AG04450 (cell line): Measurements from ENCODE around the gene RBM28. TPM values are rescaled to one million over a fixed set of nuclear protein-coding genes. Genes with fewer than 3 reads are reported as not detected.
"Not testable (repeated sequence)": the region's sequence is repeated elsewhere in the genome, so short reads cannot be mapped to it uniquely, and the experiment has no call there.

Source experiments
- CTCF ChIA-PET: fragments of 300-600, 350-600 bp; formaldehyde crosslinking; extraction: SDS; loops from one replicate; lab custom pipeline; 2022; ENCODE audit warnings: antibody characterized with exemption, inconsistent platforms; lab: Charles Lee
- POLR2A ChIA-PET: fragments of 350-600 bp; formaldehyde crosslinking; extraction: SDS; loops from one replicate; lab custom pipeline; 2021; ENCODE audit warnings: antibody characterized with exemption, inconsistent platforms; lab: Yijun Ruan, JAX
- DNase-seq: peaks from one replicate; pipeline ENCODE4 v3.0.0-alpha.2; 2011; ENCODE audit warnings: low read depth, low spot score
- H3K27ac ChIP-seq: one replicate; pipeline ENCODE4 v1.5.1; 2012; ENCODE audit warnings: low read depth, low read length, control low read depth
- H3K27me3 ChIP-seq: one replicate; pipeline ENCODE4 v1.6.0; 2012; ENCODE audit warnings: low read length; ENCODE audit not compliant: control insufficient read depth, insufficient read depth
- H3K4me3 ChIP-seq: 2 replicates; pipeline ENCODE4 v1.5.1; 2011; ENCODE audit warnings: mild to moderate bottlenecking, low read depth, low read length, control low read depth
- H3K9me3 ChIP-seq: 2 replicates; pipeline ENCODE4 v1.5.1; 2012; ENCODE audit warnings: low read length; ENCODE audit not compliant: control insufficient read depth, insufficient read depth
- CTCF ChIP-seq: IDR thresholded peaks from 2 replicates; pipeline ENCODE4 v1.5.1; 2011; ENCODE audit warnings: low read depth, low read length, control low read depth, inconsistent platforms
- polyA plus RNA-seq: library from polyadenylated mRNA; depleted of rRNA; stranded (reverse); fragments of >200 nt; gene quantifications from 2 replicates; pipeline ENCODE4 v1.2.3, GENCODE V29; 2011

The RBM28 gene
- polyA plus RNA-seq, 1 experiment, result 19.0 TPM

DNA sequence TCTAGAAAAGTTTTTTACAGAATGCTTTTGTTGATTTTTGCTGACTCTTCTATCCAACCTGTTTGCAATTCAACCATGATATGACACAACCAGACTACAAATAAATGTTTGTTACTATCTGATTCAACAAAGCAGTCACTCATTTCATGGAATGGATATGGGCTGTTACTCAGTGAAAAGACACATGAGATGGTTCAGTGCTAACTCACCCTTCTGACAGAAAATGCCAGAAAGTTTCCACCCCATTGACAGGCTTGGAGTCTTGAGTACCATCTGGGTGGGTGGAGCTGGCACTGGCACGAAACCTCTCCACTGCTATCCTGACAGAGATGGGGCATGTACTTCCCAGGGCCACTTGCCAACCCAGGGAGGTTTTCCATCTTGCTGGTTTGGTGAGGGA, 39.5 kb downstream of the RBM28 start:
- no peak overlapping the region for H3K4me3 ChIP-seq
- ChIA-PET POLR2A (no interaction called here), CTCF (no interaction called here)
- no peak for DNase-seq
- no peaks in the 10 kb centered on the region for H3K9me3 ChIP-seq
- H3K27me3 ChIP-seq, result no peaks in the 10 kb centered on the region
- no peak for TF ChIP-seq CTCF
- no peak overlapping the region for H3K27ac ChIP-seq

DNA sequence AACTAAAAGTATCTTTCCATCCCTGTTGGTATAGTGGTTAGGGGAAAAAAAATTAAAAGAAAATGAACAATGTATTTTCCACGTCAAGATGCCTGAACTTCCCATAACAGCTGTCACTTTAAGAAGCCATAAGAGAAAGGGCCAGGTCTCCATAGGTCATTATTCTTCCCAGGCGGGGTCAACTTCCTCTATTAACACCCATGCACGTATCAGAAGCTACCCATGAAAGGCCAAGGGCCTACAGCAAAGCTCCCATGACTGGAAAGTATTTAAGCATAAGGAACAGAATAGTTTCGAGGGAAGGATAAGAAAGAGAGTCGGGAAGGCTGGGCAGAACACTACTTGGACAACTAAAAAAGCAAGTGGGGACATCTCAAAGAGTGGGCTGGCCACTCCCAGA, 40.1 kb downstream of the RBM28 start:
- POLR2A ChIA-PET, result no interaction called here
- DNase-seq, result no peak
- no peak for TF ChIP-seq CTCF
- Histone ChIP-seq H3K4me3 (no peak overlapping the region), H3K27ac (no peak overlapping the region), H3K9me3 (no peaks in the 10 kb centered on the region), H3K27me3 (no peaks in the 10 kb centered on the region)
- CTCF ChIA-PET, result no interaction called here

DNA sequence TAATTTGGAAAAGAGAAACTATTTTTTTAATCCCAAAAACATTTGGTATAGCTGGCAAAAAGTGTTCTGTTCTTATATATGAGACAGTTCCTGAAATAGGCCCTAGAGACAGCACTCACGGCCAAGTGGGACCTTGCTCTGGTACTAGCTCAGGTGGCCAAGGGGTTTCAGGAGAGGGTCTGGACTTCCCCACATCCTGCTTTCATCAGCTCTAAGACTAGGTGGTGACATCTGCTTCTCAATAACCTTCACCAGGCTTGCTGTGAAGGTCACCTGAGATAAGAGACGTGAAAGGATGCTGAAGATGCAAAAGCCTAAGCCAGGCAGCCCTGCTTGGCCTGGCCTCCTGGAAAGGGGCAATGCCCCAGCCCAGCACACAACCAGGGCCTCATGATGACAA, 40.6 kb downstream of the RBM28 start:
- Histone ChIP-seq H3K9me3 (no peaks in the 10 kb centered on the region), H3K4me3 (no peak overlapping the region), H3K27ac (no peak overlapping the region), H3K27me3 (no peaks in the 10 kb centered on the region)
- ChIA-PET CTCF (no interaction called here), POLR2A (no interaction called here)
- no peak for DNase-seq
- no peak for TF ChIP-seq CTCF

- no peak overlapping the region for H3K4me3 ChIP-seq
- no peak for TF ChIP-seq CTCF
- no peaks in the 10 kb centered on the region for H3K9me3 ChIP-seq
- ChIA-PET CTCF (no interaction called here), POLR2A (no interaction called here)
- no peak for DNase-seq
- no peaks in the 10 kb centered on the region for H3K27me3 ChIP-seq
- no peak overlapping the region for H3K27ac ChIP-seq
Measured at GRCh38 chr7:128302139-128302538, 41.6 kb downstream of the RBM28 start.

- Histone ChIP-seq H3K27ac (no peak overlapping the region), H3K4me3 (no peak overlapping the region), H3K9me3 (no peaks in the 10 kb centered on the region), H3K27me3 (no peaks in the 10 kb centered on the region)
- TF ChIP-seq CTCF, result no peak
- CTCF ChIA-PET, result no interaction called here
- POLR2A ChIA-PET, result no interaction called here
- no peak for DNase-seq
Measured at GRCh38 chr7:128299109-128299607, 44.5 kb downstream of the RBM28 start.

- H3K9me3 ChIP-seq, H3K27ac ChIP-seq, H3K4me3 ChIP-seq, DNase-seq, POLR2A ChIA-PET, CTCF ChIA-PET, H3K27me3 ChIP-seq: not testable (repeated sequence)
Measured at GRCh38 chr7:128298004-128298403, 45.7 kb downstream of the RBM28 start.
